HG02973 (cell line): ENCODE data around the gene MYH10.

Source experiments
- ATAC-seq: cut with Tn5 transposase; IDR thresholded peaks from one replicate; pipeline ENCODE4 v1.9.1; 2021; ENCODE audit warnings: moderate library complexity; ENCODE audit not compliant: unreplicated experiment

The MYH10 gene

DNA sequence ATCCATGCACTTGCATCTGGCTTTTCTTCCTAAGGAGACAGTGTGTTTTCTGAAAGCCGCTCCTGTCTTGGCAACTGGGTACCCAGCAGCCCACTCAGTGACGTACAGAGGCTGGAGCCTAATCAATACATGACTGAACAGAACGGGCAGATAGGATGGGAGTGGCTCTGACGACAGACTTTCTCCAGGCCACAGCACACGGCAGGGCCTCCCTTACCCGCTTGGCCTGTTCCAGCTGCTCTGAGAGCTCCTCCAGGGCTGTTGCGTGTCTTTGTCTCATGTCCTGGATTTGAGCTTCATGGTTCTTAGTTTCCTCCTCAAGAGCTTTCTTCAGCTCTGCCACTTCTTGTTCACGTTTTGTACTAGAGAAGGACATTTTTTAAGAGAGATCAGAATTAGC lies 129.9 kb downstream of the MYH10 start:
- no peak for ATAC-seq

DNA sequence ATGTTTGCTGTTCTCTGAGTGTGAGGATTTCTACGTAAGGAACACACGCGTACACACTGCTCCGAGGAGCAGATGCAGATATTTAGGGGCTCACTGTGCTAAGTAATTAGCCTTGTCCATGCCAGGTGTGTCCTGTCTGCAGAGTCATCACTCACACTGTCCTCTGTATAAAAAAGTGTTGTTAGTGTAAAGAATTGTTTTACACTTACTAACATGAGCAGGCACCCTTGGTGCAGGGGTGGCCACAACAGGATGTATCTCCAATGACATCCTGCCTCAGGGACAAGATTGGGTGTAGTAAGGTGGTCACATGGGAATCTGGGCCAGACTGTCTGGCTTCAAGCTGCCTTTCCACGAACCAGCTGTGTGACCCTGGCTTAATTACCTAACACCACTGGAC lies 130.9 kb downstream of the MYH10 start:
- no peak for ATAC-seq

DNA sequence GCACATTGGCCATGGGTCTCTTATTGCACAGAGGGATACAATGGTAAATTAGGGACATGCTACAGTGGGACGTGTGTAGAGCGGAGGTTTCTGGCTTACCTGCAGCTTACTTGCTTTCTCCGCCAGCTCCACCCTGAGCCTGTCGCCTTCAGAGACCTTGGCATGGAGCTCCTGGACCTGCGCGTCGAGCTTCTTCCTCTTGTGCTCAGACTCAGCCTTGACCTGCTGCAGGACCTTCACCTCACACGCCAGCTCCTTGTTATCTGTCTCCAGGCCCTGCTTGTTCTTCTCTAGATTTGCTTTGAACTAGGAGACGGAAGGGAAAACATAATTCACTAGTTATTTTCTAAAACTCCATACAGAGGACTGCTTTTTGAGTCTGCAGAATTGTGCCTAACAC lies 131.4 kb downstream of the MYH10 start:
- ATAC-seq = no peak

DNA sequence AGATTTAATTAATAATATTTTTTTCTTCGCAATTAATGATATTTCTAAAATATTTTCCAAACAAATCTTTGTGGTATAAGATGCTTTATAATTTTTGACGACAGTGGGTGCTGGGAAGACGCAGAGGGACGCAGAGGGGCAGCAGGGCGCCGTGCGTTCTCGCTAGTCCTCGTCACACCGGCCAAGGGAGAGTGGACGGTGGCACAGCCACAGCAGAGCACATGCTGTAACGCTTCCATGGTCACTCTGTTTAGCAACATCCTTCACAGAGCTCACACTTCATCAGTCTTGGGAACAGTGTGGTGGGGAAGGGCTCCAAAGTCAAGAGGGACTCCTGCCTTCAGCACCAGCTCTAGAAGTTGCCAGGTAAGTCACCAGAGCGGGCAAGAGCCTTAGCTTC lies 134.4 kb downstream of the MYH10 start:
- ATAC-seq = no peak

DNA sequence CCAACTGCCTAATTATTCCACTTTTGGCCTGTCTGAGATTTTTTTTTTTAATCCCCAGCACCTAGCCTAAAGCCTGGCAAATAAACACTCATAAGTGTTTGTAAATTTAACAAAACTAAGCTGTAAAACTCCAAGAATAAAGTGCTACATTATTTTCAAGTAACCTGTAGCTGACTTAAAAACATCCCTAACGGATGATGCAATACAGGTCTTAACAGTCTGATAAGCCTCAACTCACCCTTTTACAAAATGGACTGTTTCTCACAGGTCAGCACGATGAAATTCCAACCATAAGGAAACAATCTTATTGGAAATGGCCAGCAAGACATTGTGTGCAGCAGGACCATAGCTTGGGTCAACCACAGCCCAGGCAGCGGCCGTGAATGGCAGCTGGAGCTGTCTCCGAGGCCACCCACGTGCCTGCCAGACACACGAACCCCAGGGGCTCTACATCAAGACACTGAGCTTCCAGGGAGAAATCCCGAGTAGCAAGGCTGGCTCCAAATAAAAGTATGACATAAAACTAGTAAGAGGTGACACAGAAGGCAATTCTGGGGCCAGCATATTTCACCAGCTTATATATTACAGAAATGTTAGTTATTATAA lies 135.9 kb downstream of the MYH10 start:
- ATAC-seq = no peak

DNA sequence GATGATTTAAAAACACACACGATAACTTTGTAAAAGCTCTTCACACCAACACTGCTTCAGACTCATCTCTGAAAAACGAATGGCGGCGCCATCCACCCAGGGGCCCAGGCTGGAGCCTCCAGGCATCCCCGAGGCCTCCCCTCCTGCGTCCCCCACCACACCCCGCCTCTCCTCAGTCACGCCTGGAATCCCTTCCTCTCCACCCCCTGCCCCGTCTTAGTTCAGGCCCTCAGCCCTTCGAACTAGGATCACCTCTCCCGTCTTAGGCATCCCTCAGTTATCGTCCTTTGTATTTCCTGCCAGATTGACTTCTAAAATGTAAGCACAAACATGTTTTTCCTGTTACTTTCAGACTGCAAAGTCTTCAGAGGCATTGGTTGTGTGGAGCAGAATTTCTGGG lies 136.5 kb downstream of the MYH10 start:
- no peak for ATAC-seq

DNA sequence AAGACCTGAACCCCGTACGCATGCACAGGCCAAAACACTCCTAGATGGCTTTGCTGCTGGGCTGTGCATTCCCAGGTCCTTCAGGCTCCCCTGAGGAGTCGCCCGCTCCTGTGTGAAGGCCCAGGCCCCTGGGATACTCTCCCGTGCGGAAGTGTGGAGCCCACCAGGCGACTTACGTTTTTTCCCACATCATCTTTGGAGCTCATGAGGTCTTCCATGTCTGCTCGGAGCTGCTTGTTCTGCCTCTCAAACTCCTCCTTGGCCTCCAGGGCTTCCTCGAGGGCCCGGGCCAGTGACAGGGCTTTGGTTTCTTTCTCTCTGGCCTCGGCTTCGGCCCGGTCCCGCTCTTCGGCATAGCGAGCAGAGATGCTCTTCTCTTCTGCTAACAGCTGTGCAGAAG lies 138.4 kb downstream of the MYH10 start:
- ATAC-seq = no peak

DNA sequence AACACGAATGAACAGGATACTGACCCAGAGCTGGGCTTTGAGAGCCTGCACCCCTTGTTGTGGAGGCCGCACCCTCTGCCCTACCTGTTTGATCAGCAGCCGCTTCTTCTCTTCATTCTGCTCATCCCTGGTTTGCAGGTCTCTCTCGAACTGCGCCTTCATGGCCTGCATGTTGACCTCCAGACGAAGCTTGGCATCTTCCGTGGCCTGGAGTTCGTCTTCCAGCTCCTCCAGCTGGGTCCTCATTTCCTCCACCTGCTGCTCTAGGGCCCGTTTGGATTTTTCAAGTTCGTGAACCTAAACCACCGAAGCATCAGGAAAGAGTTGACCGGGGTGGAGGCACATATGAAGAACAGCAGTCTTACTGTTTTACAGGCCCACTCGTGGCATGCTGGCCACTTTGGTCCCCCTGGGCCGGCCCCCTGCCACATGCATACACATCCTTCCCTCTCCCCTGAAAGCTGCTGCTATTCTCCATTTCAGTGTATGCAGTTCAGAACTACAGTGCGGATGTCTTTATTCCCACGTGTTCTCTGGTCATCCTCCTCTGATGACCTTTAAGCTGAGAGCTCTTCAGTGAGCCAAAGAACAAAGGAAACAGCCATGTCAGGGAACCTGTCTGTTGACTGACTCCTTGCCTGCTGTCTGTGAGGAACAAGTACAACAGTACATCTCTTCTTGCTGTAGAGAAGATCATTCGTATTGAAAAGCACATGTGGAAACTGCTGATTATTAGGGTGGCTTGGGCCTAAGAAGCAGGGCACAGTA lies 140.1 kb downstream of the MYH10 start:
- no peak for ATAC-seq

DNA sequence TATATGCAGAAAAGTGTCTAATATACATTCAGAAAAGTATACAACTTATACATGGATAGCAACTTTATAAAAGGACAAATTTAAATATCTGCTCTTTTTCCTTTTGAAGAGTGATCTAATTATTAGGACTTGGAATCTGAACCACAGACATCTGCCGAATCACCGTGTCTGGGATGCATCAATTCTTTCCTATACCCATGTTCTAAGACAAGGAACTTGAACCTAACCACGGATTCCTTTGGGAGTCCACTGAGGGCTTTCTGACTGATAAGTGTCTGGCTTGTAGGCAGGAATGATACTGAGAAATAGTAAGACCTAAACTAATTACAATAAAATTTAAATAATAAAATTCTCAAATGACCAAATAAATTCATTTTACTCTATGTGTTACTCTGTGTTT lies 140.7 kb downstream of the MYH10 start:
- ATAC-seq = no peak

DNA sequence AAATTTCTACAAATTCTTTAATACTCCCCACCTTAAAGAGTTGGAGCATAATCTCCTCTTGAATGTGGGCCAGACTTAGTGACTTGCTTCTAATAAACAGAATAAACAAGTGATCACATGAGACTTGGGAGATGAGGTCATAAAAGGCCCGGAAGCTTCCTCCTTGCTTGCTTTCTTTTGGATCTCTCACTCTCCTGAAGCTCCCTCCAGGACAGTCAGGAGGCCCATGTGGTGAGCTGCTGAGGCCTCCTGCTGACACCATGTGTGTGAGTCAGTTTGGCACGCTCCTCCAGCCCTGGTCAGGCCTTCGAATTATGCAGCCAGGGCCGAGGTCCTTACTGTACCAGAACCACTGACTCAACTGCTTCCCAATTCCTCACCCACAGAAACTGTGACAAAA lies 141.6 kb downstream of the MYH10 start:
- ATAC-seq = no peak

DNA sequence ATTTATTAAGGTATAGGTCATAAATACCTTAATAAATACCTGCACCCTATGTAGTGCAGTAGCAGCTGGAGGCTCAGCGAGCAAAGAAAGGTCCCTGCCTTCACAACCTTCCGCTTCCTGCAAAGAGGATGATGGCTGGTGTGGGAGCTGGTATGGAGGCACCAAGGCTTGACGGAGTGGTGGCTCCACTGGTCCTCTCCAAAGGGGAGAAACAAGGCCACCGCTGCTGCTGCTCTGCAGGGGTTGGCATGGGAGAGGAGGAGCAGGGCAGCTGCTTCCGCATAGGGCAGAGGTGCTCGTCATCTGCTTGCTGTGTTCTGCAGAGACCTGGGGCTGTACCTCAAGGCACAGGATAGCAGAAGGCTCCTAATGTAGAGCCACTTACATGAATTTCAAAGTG lies 142.0 kb downstream of the MYH10 start:
- no peak for ATAC-seq

DNA sequence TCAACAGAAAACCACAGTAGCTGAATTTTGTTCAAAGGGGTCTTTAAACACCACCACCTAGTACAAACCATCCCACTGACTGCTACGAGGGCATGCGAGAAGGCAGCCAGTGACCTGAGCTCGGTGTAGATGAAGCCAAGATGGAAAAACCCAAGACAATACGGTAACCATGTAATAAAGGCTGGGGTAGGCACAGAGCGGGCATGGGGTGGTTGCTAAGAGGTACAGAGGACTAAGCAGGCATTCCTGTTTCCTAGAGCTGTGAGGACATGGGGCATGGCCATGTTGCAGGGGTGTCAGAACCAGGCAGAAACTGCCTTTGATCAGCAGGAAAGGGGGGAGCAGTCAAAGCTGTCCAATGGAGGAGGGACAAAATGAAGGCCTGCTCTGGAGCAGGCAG lies 142.8 kb downstream of the MYH10 start:
- ATAC-seq = no peak

DNA sequence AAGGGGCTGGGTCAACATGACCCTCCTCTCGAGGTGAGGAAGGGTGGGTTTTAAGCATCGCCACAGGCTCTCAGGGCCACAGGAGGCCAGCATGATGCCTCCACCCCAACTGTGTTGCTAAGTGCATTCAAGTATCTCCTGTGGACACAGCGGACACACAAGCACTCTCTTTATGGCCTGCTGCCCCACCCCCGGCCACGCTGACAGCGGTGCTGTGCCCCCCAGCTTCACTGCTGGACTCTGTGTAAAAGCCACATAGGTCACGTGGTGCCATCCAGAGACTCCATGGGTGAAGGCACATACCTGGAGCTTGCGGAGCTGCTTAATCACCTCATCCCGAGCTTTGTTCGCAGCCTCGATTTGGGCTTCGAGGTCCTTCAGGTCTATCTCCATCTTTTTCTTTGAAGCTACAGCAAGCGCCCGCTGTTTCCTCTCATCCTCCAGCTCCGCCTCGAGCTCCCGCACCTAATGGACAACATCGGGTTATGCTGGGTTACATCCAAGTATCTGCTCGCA lies 143.3 kb downstream of the MYH10 start:
- ATAC-seq = no peak

DNA sequence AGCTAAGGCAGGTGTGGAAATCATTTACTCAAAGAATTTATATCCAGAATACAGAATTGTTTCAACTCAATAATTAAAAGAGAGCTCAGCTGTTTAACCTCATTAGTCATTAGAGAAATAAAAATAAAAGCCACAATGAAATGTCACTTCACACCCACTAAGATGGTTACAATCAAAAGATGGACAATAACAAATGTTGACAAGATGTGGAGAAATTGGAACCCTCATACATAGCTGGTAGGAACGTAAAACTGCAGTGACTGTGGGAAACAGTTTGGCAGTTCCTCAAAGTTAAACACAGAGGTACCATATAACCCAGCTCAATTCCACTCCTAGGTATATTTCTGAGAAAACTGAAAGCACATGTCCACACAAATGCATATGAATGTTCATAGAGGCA lies 145.0 kb downstream of the MYH10 start:
- no peak for ATAC-seq

DNA sequence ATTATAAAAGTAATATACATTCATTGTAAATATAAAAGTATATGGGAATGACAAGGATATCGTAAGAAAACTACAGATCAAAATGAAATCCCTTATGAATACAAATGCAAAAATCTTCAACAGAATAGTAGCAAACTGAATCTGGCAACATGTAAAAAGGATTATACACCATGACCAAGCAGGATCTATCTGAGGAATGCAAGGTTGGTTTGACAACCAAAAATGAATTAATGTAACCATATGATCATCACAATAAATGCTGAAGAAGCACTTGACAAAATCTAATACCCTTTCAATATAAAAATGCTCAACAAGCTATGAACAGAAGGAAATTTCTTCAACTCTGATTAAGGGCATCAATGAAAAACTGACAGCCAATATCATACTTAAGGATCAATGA lies 146.1 kb downstream of the MYH10 start:
- no peak for ATAC-seq

DNA sequence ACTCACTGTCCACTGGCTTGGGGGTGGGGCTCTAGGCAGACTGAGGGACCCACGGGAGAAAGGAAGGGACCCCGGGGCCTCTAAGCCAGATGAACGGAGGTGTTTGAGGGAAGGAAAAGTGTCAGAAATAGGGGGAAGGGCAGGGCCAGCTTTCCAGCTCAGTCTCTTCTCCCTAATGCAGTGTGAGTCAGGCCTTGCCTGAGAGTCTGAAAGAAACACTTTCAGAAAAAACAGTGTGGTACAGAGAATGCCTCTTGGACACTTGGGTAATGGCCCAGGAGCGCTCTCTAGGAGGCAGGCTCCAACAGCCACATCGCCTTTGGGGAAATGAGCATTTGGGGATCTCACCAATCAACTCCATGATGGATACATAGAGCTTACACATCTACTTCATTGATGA lies 148.0 kb downstream of the MYH10 start:
- ATAC-seq = no peak

DNA sequence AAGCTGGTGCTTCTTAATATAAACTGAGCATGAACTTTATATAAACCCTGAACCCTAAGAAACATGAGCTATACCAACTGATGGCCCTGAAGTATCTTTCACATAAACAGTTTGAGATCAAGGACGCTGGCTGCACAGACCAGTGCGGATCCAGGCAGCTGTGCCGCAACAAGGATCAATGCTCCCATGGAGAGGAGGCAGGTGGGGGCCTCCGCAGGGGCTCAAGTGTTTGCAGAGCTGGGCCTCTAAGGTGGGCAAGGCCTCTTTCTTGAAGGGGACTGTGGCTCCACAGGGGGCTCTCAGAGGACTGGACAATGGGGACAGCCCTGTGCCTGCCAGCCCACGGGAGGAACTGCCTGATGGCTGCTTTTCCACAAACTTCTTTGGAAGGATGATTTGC lies 148.8 kb downstream of the MYH10 start:
- no peak for ATAC-seq

DNA sequence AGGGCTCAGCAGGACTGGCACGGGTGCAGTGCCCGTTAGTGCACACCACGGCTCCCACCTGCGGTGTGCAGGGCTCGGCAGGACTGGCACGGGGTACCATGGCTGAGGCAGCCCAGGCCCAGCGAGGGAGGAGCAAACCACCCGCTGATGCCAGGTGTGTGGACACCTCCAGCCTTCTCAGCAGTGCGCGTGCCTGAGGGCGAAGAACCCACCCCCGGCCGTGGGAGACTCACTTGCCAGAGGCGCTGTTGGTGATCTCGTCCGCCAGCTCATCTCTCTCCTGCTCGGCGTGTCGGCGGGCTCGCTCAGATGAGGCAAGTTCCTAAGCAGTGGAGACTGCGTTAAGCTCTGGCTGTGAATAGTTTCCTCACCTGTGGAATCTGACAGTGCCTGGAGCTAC lies 149.4 kb downstream of the MYH10 start:
- no peak for ATAC-seq

DNA sequence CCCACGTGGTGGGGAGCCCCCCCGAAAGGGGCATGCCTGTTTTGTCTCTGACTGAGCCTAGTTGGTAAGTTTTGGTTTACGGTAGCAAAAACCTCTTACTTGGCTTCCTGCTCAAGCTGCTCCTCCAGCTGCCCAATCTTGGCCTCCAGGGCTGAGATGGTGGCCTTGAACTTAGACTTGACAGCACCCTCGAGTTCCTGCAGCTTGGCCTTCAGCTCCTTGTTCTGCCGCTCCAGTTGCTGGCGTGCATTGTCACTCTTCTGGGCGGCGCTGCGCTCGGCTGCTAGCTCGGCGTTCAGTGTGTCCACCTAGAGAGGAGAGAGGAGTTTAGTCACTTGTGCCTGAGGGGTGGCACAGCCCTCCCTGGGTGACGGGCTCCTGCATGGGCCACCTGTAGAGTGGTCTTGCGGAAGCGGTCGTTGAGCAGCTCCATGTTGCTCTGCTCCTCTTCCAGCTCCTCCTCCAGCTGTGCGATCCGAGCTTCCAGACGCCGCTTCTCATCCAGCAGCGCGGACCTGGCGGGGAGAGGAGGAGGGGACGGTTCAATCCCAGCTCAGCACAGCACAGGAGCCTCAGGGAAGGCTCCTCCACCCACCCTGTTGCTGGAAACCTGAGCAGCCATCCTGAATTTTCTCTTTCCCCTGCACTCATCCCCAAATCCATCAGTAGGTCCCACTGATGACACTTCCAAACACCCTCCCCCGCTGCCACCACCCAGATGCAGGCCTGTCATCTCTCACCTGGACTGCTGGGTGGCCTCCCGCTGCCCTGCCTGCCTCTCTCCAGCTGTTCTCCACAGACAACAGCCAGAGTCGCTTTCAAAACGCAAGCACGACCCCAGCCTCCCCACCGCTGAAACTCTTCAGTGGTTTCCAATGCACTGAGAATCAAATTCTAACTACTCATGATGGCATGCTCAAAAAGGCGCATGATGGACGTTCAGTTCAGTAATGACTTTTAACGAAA lies 150.2 kb downstream of the MYH10 start:
- no peak for ATAC-seq

DNA sequence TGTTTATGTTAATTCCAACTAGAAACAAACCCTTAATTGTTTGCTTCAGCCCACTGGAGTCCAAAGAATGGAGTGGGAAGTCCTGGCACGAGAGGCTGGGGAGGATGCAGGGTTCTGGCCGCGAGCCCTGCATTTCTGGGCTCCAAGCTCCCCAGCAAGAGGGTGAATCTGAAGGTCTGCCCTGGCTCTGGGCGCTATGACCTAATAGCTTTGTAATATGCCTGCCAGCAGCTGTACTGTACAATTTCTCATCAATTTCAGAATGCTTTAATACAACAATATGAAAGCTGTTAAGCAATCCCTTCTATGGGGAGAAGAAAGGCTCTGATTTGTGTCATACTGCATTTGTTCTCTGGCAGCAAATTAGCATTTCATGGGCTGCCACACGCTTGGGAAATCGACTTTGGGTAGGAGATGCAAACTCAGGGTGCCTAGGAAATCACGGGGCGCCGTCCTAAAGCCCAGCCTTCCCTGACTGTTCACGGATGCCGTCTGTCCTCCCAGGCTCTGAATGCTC lies 151.0 kb downstream of the MYH10 start:
- ATAC-seq = no peak

DNA sequence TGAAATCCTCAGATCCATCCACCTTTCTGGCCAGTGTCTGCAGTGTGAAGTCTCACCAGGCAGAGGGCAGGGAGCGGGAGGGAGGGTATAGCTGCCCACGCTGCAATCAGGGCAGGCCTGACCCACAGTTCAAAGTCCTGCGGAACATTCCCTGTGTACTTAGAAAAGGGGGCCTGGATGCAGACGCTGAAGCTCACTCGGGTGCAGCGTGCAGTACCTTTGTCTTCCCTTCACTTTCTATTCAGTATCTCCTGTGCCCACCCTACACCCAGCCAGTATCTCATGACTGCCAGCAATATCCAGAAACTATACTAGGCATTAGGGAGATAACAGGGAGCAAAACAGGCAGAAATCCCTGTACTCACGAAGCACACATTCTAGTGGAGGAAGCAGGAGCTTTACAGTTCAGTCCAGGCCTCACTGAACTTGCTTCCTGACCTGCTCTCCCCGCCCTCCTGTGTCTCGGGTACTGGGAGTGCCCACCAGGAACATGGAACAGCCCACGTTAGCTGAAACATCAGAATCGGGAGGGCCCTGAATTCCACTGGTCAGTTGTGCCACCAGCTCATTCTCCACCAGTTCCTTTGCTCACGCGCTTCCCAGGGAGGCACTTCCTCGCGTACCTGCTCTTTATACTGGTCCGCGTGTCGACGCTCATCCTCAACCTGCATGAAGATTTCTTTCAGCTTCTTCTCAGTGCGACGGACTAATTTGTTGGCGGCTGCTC lies 152.6 kb downstream of the MYH10 start:
- ATAC-seq = no peak
